ENCODE data around the gene FCGBP.
"Not testable (repeated sequence)": the region's sequence is repeated elsewhere in the genome, so short reads cannot be mapped to it uniquely, and the experiment has no call there.

The FCGBP gene

DNA sequence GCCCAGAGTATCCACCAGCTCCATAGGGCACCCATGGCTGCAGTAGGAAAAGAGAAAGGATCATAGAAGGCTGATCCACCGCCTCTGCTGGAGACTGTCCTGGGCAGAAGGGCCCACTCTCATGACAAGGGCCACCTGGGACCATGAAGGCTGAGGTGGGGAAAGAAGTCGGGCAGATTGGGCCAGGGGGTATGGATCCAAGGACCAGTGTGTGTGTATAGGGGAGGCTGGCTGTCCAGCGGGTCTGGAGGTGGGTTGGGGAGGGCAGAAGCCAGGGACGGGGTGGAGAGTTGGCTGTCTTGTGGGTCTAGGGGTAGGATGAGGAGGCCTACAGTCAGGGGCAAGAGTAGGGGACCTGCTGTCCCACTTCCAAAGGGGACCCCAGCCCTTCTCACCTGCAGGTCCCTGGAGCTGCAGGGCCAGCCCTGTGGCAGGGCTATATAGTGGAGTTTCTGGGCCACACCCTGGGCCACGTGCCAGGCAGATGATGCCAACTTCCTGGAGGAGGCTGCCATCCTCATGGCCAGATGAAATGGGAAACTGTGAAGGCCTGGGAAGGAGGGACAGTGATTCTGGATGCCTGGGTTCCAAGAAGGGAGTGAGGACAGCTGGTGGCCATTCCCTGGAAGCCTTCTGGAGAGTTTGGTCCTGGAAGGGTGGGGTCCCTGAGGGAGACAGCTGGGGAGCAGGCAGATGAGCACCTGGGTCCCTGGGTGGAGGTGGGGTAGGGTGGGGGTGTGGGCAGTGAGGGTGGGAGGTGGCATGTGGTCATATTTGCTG lies at the start of gene FCGBP:
FCGBP (minus strand) TSS at position 51 of the 780 bp plus-strand sequence.
- no peak for DNase-seq (ENCODE audit: low read depth)

GRCh38 chr19:39983695-39984300 lies 49.4 kb upstream of the FCGBP start:
- DNase-seq (ENCODE audit: low read depth) = no peak

DNA sequence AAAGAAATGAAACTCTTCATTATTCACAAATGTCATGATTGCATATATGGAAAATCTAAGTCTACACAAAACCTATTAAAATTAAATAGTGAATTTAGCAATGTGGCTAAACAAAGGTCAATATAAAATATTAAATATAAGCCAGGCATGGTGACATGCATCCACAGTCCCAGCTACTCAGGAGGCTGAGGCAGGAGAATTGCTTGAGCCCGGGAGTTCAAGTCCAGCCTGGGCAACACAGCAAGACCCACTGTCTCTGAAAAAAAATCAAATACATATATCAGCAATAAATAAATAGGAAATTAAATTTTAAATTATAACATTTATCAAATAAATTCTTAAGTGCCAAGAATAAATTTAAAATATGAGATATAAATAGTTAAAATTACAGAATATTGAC lies 48.4 kb upstream of the FCGBP start:
- no peak for DNase-seq (ENCODE audit: low read depth)

DNA sequence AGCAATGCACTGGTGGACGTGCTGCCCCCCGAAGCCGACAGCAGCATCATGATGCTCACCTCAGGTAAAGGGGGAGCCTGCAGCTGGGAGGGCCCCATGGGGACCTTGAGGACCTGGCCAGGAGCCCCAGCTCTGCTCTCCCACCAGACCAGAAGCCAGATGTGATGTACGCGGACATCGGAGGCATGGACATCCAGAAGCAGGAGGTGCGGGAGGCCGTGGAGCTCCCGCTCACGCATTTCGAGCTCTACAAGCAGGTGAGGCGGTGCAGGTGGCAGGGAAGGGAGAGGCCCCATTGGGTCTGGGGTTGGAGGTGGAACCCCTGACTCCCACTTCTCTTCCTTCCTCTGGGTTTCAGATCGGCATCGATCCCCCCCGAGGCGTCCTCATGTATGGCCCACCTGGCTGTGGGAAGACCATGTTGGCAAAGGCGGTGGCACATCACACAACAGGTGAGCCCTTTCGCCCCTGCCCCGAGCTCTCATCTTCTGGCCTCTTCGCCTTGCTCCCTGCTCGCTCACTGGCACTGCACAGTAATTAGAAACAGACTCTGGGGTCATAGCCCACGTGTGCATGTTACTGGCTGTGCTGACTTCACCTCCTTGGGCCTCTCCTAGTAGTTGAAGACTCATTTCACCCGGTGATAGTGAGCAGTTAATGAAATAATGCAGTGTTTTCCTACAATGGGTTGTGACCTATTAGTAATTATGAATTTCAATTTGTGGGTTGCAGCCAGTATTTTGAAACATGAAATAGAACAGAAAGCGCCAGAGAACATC lies 40.1 kb upstream of the FCGBP start:
- DNase-seq (ENCODE audit: low read depth) = no peak

DNA sequence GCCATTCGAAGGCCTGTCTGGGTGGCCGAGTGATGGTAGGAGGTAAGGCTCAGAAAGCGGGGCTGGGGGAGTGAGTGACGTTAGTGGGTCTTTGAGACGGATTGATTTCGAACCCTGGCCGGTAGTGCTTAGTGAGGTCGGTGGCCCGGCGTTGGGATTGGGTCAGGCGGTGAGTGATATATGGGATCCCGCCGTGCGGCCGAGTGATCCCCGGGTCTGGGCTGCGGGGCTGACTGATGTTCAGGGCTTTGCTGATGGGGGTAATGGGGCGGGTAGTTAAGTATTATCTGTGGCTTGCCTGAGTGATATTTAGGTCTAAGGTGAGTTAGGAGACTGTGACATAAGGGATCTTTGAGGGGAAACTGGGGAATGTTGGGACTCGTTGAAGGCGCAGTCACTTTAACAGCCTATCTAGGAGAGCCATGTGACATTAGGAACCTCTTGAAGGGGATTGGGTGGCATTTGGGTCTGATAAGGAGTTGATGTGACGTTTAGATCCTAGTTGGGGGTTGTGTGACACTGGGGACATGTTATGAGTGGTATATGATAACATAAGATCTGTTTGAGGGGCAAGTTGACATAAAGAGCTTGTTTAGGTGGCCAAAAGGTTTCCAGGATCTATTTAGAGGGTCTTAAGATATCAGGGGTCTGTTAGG lies 37.1 kb upstream of the FCGBP start:
- no peak for DNase-seq (ENCODE audit: low read depth)

GRCh38 chr19:39970675-39971379 lies 36.4 kb upstream of the FCGBP start, which contains the start of gene PSMC4:
PSMC4 (plus strand) TSS chr19:39971165; CDS start chr19:39971203, 38 bp downstream.
- peak; percentile 99 for DNase-seq (ENCODE audit: low read depth)

DNA sequence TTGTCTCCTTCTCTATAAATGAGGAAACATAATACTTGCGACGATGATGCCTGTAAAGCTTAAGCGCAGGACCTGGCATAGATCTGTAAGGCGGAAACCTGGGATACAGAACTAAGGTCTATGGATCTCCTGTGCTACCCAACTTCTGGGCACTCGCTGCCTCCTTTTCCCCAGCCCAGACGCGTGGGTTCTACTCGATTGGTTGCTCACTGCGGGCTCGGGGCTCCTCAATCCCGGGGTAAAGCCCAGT lies 35.9 kb upstream of the FCGBP start:
- DNase-seq (ENCODE audit: low read depth) = no peak

DNA sequence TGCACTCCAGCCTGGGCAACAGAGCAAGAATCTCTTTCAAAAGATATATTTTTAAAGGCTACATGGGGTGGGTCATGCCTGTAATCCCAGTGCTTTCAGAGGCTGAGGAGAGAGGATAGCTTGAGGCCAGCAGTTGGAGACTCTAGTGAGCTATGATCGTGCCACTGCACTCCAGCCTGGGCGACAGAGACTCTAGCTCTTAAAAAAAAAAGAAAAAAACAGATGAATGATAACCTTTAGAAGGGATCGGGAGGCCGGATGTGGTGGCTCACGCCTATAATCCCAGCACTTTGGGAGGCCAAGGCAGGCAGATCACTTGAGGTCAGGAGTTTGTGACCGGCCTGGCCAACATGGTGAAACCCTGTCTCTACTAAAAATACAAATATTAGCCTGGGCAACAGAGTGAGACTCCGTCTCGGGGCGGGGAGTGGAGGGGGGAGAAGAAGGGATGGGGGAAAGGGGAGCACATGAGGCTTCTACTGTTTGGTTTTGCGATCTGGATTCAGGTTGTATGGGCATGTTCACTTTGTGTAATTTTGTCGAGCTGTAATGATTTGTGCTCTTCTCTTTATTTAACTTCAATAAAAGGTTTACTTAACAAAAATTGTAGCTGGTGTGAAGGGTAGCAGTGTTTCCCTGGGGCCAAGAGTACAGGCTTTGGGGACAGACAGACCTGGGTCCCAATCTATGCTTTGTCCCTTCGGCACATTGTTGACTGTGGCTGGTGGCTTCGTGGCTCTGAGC lies 35.4 kb upstream of the FCGBP start:
- no peak for DNase-seq (ENCODE audit: low read depth)

DNA sequence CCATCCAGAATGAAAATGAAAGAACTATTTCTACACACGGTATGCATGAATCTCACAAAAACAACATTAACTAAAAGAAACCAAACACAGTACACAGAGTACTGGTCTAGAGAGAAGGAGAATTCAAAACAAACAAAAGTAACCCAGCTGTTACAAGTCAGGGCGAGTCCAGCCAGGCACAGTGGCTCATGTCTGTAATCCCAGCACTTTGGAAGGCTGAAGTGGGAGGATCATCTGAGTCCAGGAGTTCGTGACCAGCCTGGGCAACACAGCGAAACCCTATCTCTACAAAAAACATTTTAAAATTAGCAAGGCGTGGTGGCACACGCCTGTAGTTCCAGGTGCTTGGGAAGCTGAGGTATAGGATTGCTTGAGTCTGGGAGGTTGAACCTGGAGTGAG lies 34.8 kb upstream of the FCGBP start:
- DNase-seq (ENCODE audit: low read depth) = no peak

- DNase-seq (ENCODE audit: low read depth) = no peak
These were observed 34.4 kb upstream of the FCGBP start for GRCh38 chr19:39968789-39969188.

DNA sequence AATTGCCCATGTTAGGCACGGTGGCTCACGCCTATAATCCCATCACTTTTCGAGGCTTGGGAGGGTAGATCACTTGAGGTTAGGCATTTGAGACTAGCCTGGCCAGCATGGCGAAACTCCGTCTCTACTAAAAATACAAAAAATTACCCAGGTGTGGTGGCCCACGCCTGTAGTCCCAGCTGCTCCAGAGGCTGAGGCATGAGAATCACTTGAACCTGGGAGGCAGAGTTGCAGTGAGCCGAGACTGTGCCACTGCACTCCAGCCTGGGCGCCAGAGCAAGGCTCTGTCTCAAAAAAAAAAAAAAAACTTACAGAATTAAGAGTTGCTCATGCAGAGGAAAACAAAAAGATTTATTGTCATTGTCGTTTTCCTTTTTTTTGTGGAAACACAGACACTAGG lies 33.1 kb upstream of the FCGBP start:
- DNase-seq (ENCODE audit: low read depth) = no peak

DNA sequence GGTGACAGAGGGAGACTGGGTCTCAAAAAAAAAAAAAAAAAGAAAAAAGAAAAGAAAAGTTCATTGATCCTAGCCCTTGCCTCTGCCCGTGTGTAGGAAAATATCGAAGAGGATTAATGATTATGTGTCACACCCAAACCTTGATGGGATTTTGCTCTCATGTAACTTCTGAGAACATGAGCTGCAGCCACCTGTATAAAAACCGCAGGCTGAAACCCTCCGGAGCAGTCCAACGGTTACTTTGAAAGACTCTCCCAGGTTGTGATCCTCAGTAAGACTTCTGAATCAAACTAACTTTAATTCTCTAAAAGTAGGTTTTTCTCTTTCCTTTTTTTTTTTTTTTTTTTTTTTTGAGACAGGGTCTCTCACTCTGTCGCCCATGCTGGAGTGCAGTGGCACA lies 32.2 kb upstream of the FCGBP start:
- DNase-seq (ENCODE audit: low read depth) = no peak

DNA sequence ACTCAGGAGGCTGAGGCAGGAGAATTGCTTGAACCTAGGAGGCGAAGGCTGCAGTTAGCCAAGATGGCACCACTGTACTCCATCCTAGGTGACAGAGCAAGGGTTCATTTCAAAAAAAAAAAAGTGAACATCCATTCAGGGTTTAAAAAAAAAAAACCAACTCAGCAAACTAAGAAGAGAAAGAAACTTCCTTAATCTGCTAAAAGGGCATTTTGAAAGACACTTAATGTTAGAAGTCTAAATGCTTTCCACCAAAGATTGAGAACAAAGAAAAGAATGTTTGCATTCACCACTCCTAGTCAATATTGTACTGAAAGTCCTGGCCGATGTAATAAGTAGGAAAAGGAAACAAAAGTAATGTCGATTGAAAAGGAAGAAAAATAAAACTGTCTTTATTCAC lies 29.5 kb upstream of the FCGBP start:
- DNase-seq (ENCODE audit: low read depth) = no peak

- not testable (repeated sequence) for DNase-seq (ENCODE audit: low read depth)
These were observed 25.0 kb upstream of the FCGBP start for GRCh38 chr19:39959407-39959806.

- not testable (repeated sequence) for DNase-seq (ENCODE audit: low read depth)
These were observed 24.5 kb upstream of the FCGBP start for GRCh38 chr19:39958942-39959341.

DNA sequence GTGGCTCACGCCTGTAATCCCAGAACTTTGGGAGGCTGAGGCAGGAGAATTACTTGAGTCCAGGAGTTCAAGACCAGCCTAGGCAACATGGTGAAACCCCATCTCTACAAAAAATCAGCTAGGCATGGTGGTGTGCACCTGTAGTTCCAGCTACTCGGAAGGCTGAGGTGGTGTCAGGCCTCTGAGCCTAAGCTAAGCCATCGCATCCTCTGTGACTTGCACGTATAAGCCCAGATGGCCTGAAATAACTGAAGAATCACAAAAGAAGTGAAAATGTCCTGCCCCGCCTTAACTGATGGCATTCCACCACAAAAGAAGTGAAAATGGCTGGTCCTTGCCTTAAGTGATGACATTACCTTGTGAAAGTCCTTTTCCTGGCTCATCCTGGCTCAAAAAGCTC lies 23.5 kb upstream of the FCGBP start:
- DNase-seq (ENCODE audit: low read depth) = not testable (repeated sequence)

GRCh38 chr19:39953915-39954314 lies 19.5 kb upstream of the FCGBP start:
- no peak for DNase-seq (ENCODE audit: low read depth)

DNA sequence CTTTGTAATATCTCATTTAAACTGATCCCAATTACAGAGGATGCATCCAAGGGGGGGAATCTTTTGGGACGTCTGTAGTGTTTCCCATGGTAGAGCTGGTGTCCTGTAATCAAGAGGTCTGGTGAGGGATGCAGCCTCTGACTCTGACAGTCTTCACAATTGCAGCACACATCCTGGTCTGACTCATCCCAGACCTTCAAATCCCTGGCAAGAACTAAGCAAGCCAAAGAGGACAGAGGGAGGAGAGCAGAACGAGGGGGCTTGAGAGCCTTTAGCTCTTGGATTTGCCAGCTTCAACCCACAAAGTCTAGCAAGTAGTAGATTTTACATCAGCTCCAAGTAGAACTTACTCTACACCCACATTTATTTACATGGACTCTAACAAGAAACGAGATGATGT lies 17.3 kb upstream of the FCGBP start:
- DNase-seq (ENCODE audit: low read depth) = no peak

- no peak for DNase-seq (ENCODE audit: low read depth)
These were observed 16.7 kb upstream of the FCGBP start for GRCh38 chr19:39951065-39951650.

GRCh38 chr19:39949026-39949747 lies 14.8 kb upstream of the FCGBP start:
- DNase-seq (ENCODE audit: low read depth) = no peak
